Caco-2 (cell line): ENCODE measurements around the gene PEX5L. TPM values are rescaled to one million over a fixed set of nuclear protein-coding genes. Genes with fewer than 3 reads are reported as not detected.

Experiments
- BruUV-seq: library from RNA; stranded (reverse); fragments of 400-500 nt; replicated peaks from 2 replicates; lab custom pipeline; 2021; lab: Mats Ljungman, UMichigan
- CTCF ChIA-PET: fragments of 300-600 bp; sonication (Branson Sonifier 250); formaldehyde crosslinking; loops from one replicate; lab custom pipeline; 2022; ENCODE audit warnings: antibody characterized with exemption; lab: Charles Lee
- POLR2A ChIA-PET: fragments of 300-600 bp; sonication (Branson Sonifier 250); formaldehyde crosslinking; loops from one replicate; lab custom pipeline; 2022; ENCODE audit warnings: antibody characterized with exemption; lab: Charles Lee
- DNase-seq, 2 experiments: peaks; one replicate each; pipeline versions ENCODE4 v3.0.0 to v3.0.0-alpha.2; 2020 to 2022
- H3K27me3 ChIP-seq: replicated peaks from 2 replicates; pipeline ENCODE4 v1.6.0; 2011; ENCODE audit warnings: low read length; ENCODE audit not compliant: control insufficient read depth, insufficient read depth
- H3K36me3 ChIP-seq: 2 replicates; pipeline ENCODE4 v1.5.1; 2011; ENCODE audit warnings: low read length; ENCODE audit not compliant: control insufficient read depth, insufficient read depth
- H3K4me1 ChIP-seq: fragments of 250-450 bp; sonication (Bioruptor Pico); 2 replicates; pipeline ENCODE4 v1.5.1; 2020; ENCODE audit warnings: mild to moderate bottlenecking
- H3K4me3 ChIP-seq: 2 replicates; pipeline ENCODE4 v1.5.1; 2011; ENCODE audit warnings: low read depth, mild to moderate bottlenecking, control low read depth, low read length
- H3K9me3 ChIP-seq: fragments of 250-450 bp; sonication (Bioruptor Pico); 2 replicates; pipeline ENCODE4 v1.5.1; 2020; ENCODE audit warnings: mild to moderate bottlenecking, moderate library complexity
- H3K27ac Mint-ChIP-seq: one replicate; pipeline ENCODE4 v1.8.0; 2022; ENCODE audit warnings: mixed read lengths; ENCODE audit not compliant: unreplicated experiment
- H3K27me3 Mint-ChIP-seq: one replicate; pipeline ENCODE4 v1.8.0; 2022; ENCODE audit warnings: mixed read lengths; ENCODE audit not compliant: insufficient read depth, unreplicated experiment
- H3K36me3 Mint-ChIP-seq: one replicate; pipeline ENCODE4 v1.8.0; 2022; ENCODE audit warnings: mild to moderate bottlenecking, mixed read lengths; ENCODE audit not compliant: insufficient read depth, unreplicated experiment
- H3K4me1 Mint-ChIP-seq: one replicate; pipeline ENCODE4 v1.8.0; 2022; ENCODE audit warnings: low read depth, mixed read lengths; ENCODE audit not compliant: unreplicated experiment
- H3K4me3 Mint-ChIP-seq: one replicate; pipeline ENCODE4 v1.8.0; 2022; ENCODE audit warnings: mild to moderate bottlenecking, moderate library complexity, mixed read lengths; ENCODE audit not compliant: unreplicated experiment
- H3K9me3 Mint-ChIP-seq: one replicate; pipeline ENCODE4 v1.8.0; 2022; ENCODE audit warnings: mixed read lengths; ENCODE audit not compliant: unreplicated experiment
- CTCF ChIP-seq, 2 experiments: fragments of 200-600 bp in 1 of 2; IDR thresholded peaks; 1 replicate in 1 of 2; 2 replicates in 1 of 2; pipeline versions ENCODE4 v1.5.1 to v1.8.0; 2011 to 2022; ENCODE audit warnings: antibody characterized with exemption in 1 of 2, control low read depth in 1 of 2, inconsistent platforms in 1 of 2, low read depth in 1 of 2, low read length in 1 of 2, mild to moderate bottlenecking in 1 of 2, moderate library complexity in 1 of 2; ENCODE audit not compliant: insufficient read depth in 1 of 2, severe bottlenecking in 1 of 2, unreplicated experiment in 1 of 2
- intact Hi-C: fragments of 100-400 bp; cut with micrococcal nuclease; formaldehyde crosslinking; loops from one replicate; pipeline ENCODE4 v1.10.0; 2022; ENCODE audit not compliant: unreplicated experiment
- total RNA-seq: library from RNA; stranded (reverse); gene quantifications from 2 replicates; pipeline ENCODE4 v1.2.3, GENCODE V29; 2022

The PEX5L gene
- total RNA-seq, 1 experiment from 2014 or later: not detected

- Mint-ChIP-seq H3K4me3 (no peak overlapping the region), H3K9me3 (no peaks in the 10 kb centered on the region), H3K27me3 (peaks cover 22% of the 10 kb centered on the region), H3K4me1 (no peaks in the 10 kb centered on the region), H3K36me3 (no peaks in the 10 kb centered on the region), H3K27ac (no peak overlapping the region)
- intact Hi-C loops: no loop called here
- BruUV-seq: no TSS peak
- H3K36me3 ChIP-seq: no peaks in the 10 kb centered on the region
- DNase-seq: no peak
- ChIA-PET POLR2A (no interaction called here), CTCF (no interaction called here)
- no peaks in the 10 kb centered on the region for H3K27me3 ChIP-seq
- H3K9me3 ChIP-seq: no peaks in the 10 kb centered on the region
- H3K4me1 ChIP-seq: no peaks in the 10 kb centered on the region
- no peak for TF ChIP-seq CTCF (IDR thresholded peaks at IDR 0.05; ENCODE audit: insufficient read depth in 1 of 2, low read depth in 1 of 2, low read length in 1 of 2, severe bottlenecking in 1 of 2, unreplicated experiment in 1 of 2)
- no peak overlapping the region for H3K4me3 ChIP-seq
Observed at GRCh38 chr3:179967622-179968021, 69.1 kb downstream of the PEX5L start.

DNA sequence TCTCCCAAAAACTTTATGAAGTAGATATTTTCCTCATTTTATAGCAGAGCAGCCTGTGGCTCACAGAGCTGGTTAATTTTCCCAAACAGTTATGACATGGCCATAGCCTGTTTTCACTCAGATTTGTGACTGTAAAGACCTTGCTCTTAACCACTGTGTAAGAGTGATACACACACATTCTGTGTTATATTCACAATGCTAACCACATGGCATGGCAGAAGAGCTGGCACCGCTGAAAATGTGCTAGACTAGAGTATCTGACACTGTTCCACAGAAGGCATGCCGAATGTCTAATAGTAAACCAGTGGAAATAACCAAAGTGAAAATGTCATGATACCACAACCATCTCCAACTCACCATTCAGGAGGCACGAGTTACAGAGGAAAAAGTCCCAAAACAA, 71.8 kb downstream of the PEX5L start:
- Mint-ChIP-seq H3K27ac (no peak overlapping the region), H3K27me3 (peaks cover 19% of the 10 kb centered on the region), H3K9me3 (no peaks in the 10 kb centered on the region), H3K4me1 (no peaks in the 10 kb centered on the region), H3K4me3 (no peak overlapping the region), H3K36me3 (no peaks in the 10 kb centered on the region)
- intact Hi-C loops: no loop called here
- Histone ChIP-seq H3K9me3 (no peaks in the 10 kb centered on the region), H3K27me3 (no peaks in the 10 kb centered on the region), H3K4me1 (no peaks in the 10 kb centered on the region), H3K4me3 (no peak overlapping the region), H3K36me3 (no peaks in the 10 kb centered on the region)
- no peak for TF ChIP-seq CTCF (IDR thresholded peaks at IDR 0.05; ENCODE audit: insufficient read depth in 1 of 2, low read depth in 1 of 2, low read length in 1 of 2, severe bottlenecking in 1 of 2, unreplicated experiment in 1 of 2)
- no TSS peak for BruUV-seq
- POLR2A ChIA-PET: no interaction called here
- DNase-seq: no peak
- CTCF ChIA-PET: no interaction called here

DNA sequence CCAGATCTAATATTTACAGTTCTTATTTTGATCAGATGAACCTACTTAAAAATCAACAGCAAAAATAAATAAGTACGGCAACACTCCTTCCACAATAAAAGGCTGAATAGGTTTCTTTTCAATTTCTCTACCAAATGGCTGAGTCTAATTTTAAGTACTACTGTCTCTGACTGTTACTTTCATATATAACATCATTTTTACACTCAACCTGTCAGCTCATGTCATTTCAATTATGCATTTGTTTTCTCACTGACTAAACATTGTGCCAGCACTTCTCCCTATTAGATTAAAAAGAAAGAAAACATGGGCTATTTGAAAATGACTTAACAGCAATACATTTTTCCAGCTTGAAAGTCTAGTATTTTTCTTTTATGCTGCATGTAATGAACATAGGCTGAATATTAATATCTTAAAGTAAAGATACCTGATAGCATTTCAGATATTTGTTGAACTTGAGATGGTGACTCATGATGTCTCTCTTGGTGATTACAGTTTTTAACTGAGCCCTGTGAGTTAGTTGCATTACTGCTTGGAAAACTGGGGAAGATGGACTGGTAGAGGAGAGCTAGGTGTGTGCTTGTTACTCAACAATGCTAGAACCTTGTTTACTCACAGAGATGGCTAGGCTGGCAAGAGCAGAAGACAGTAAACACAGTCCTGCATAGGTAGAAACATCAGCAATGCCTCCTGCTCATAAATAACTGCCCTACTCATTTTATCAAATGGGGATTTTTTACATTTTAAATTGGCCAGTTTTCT, 73.9 kb downstream of the PEX5L start:
- Mint-ChIP-seq H3K4me3 (no peak overlapping the region), H3K9me3 (no peaks in the 10 kb centered on the region), H3K27ac (no peak overlapping the region), H3K36me3 (no peaks in the 10 kb centered on the region), H3K27me3 (peaks cover 22% of the 10 kb centered on the region), H3K4me1 (no peaks in the 10 kb centered on the region)
- Histone ChIP-seq H3K27me3 (no peaks in the 10 kb centered on the region), H3K9me3 (no peaks in the 10 kb centered on the region), H3K4me1 (no peaks in the 10 kb centered on the region), H3K36me3 (no peaks in the 10 kb centered on the region), H3K4me3 (no peak overlapping the region)
- no TSS peak for BruUV-seq
- POLR2A ChIA-PET: no interaction called here
- TF ChIP-seq CTCF (IDR thresholded peaks at IDR 0.05; ENCODE audit: insufficient read depth in 1 of 2, low read depth in 1 of 2, low read length in 1 of 2, severe bottlenecking in 1 of 2, unreplicated experiment in 1 of 2): no peak
- intact Hi-C loops: no loop called here
- no peak for DNase-seq
- CTCF ChIA-PET: no interaction called here
